ENCODE data around the gene CFAP100. TPM values are rescaled to one million over a fixed set of nuclear protein-coding genes. Genes with fewer than 3 reads are reported as not detected.

CFAP100 gene
- total and polyA plus RNA-seq, 2 donors: not detected

- DNase-seq (ENCODE audit: extremely low spot score): no peak
- 94% methylated on average over 18 of the region's 18 CpGs for WGBS
- no peak overlapping the region for H3K4me3 ChIP-seq (ENCODE audit: low read depth, low read length)
Measured at GRCh38 chr3:126436826-126437717, 42.4 kb downstream of the CFAP100 start.

GRCh38 chr3:126438186-126438585 is 43.5 kb downstream of the CFAP100 start:
- no peak for DNase-seq (ENCODE audit: extremely low spot score)
- Histone ChIP-seq H3K36me3 (ENCODE audit: insufficient read depth) (peaks cover 3% of the 10 kb centered on the region), H3K4me1 (ENCODE audit: insufficient read depth) (peaks cover 1% of the 10 kb centered on the region), H3K4me3 (ENCODE audit: low read depth, low read length) (no peak overlapping the region), H3K27ac (ENCODE audit: low read depth) (no peak overlapping the region)
- WGBS: 87% methylated on average over 8 of the region's 8 CpGs

More at GRCh38 chr3:126436826-126437717, 42.4 kb downstream of the CFAP100 start:
- no peak overlapping the region for H3K27ac ChIP-seq (ENCODE audit: low read depth)
- H3K36me3 ChIP-seq (ENCODE audit: insufficient read depth): peaks cover 3% of the 10 kb centered on the region
- H3K4me1 ChIP-seq (ENCODE audit: insufficient read depth): no peaks in the 10 kb centered on the region

GRCh38 chr3:126438746-126439145 is 44.0 kb downstream of the CFAP100 start:
- H3K4me1 ChIP-seq (ENCODE audit: insufficient read depth): peaks cover 1% of the 10 kb centered on the region
- WGBS: 94% methylated on average over 10 of the region's 10 CpGs
- no peak overlapping the region for H3K4me3 ChIP-seq (ENCODE audit: low read depth, low read length)
- no peak overlapping the region for H3K27ac ChIP-seq (ENCODE audit: low read depth)
- peaks cover 3% of the 10 kb centered on the region for H3K36me3 ChIP-seq (ENCODE audit: insufficient read depth)
- DNase-seq (ENCODE audit: extremely low spot score): no peak

GRCh38 chr3:126439346-126439967 is 44.7 kb downstream of the CFAP100 start:
- no peak for DNase-seq (ENCODE audit: extremely low spot score)
- H3K4me1 ChIP-seq (ENCODE audit: insufficient read depth): peaks cover 1% of the 10 kb centered on the region
- H3K27ac ChIP-seq (ENCODE audit: low read depth): no peak overlapping the region
- WGBS: 89% methylated on average over 15 of the region's 15 CpGs
- H3K4me3 ChIP-seq (ENCODE audit: low read depth, low read length): no peak overlapping the region
- H3K36me3 ChIP-seq (ENCODE audit: insufficient read depth): peaks cover 3% of the 10 kb centered on the region

- DNase-seq (ENCODE audit: extremely low spot score): no peak
- WGBS: 94% methylated on average over 12 of the region's 12 CpGs
- peaks cover 1% of the 10 kb centered on the region for H3K4me1 ChIP-seq (ENCODE audit: insufficient read depth)
- peaks cover 3% of the 10 kb centered on the region for H3K36me3 ChIP-seq (ENCODE audit: insufficient read depth)
- H3K4me3 ChIP-seq (ENCODE audit: low read depth, low read length): no peak overlapping the region
- no peak overlapping the region for H3K27ac ChIP-seq (ENCODE audit: low read depth)
Measured at GRCh38 chr3:126439968-126440708, 45.4 kb downstream of the CFAP100 start.

- peaks cover 1% of the 10 kb centered on the region for H3K4me1 ChIP-seq (ENCODE audit: insufficient read depth)
- no peak for DNase-seq (ENCODE audit: extremely low spot score)
- WGBS: 97% methylated on average over 9 of the region's 9 CpGs
- no peak overlapping the region for H3K4me3 ChIP-seq (ENCODE audit: low read depth, low read length)
- H3K36me3 ChIP-seq (ENCODE audit: insufficient read depth): peaks cover 3% of the 10 kb centered on the region
- no peak overlapping the region for H3K27ac ChIP-seq (ENCODE audit: low read depth)
Measured at GRCh38 chr3:126440709-126440995, 45.9 kb downstream of the CFAP100 start.

- no peak for DNase-seq (ENCODE audit: extremely low spot score)
- H3K4me3 ChIP-seq (ENCODE audit: low read depth, low read length): no peak overlapping the region
- 90% methylated on average over 20 of the region's 20 CpGs for WGBS
- H3K4me1 ChIP-seq (ENCODE audit: insufficient read depth): peaks cover 1% of the 10 kb centered on the region
- H3K27ac ChIP-seq (ENCODE audit: low read depth): no peak overlapping the region
- peaks cover 3% of the 10 kb centered on the region for H3K36me3 ChIP-seq (ENCODE audit: insufficient read depth)
Measured at GRCh38 chr3:126441256-126441880, 46.7 kb downstream of the CFAP100 start.

GRCh38 chr3:126442094-126442855 is 47.6 kb downstream of the CFAP100 start:
- no peak for DNase-seq (ENCODE audit: extremely low spot score)
- Histone ChIP-seq H3K27ac (ENCODE audit: low read depth) (no peak overlapping the region), H3K4me1 (ENCODE audit: insufficient read depth) (peaks cover 1% of the 10 kb centered on the region), H3K4me3 (ENCODE audit: low read depth, low read length) (no peak overlapping the region), H3K36me3 (ENCODE audit: insufficient read depth) (peaks cover 3% of the 10 kb centered on the region)
- 68% methylated on average over 13 of the region's 13 CpGs for WGBS

GRCh38 chr3:126442856-126443242 is 48.1 kb downstream of the CFAP100 start:
- Histone ChIP-seq H3K36me3 (ENCODE audit: insufficient read depth) (peaks cover 3% of the 10 kb centered on the region), H3K27ac (ENCODE audit: low read depth) (no peak overlapping the region), H3K4me1 (ENCODE audit: insufficient read depth) (peaks cover 1% of the 10 kb centered on the region), H3K4me3 (ENCODE audit: low read depth, low read length) (no peak overlapping the region)
- no peak for DNase-seq (ENCODE audit: extremely low spot score)
- 85% methylated on average over 3 of the region's 3 CpGs for WGBS

- DNase-seq (ENCODE audit: extremely low spot score): no peak
- WGBS: 50% methylated on average over 5 of the region's 5 CpGs
- H3K4me1 ChIP-seq (ENCODE audit: insufficient read depth): peaks cover 1% of the 10 kb centered on the region
- H3K27ac ChIP-seq (ENCODE audit: low read depth): no peak overlapping the region
- H3K4me3 ChIP-seq (ENCODE audit: low read depth, low read length): no peak overlapping the region
- H3K36me3 ChIP-seq (ENCODE audit: insufficient read depth): no peaks in the 10 kb centered on the region
Measured at GRCh38 chr3:126445506-126445905, 50.8 kb downstream of the CFAP100 start.

- Histone ChIP-seq H3K27ac (ENCODE audit: low read depth) (no peak overlapping the region), H3K4me3 (ENCODE audit: low read depth, low read length) (no peak overlapping the region), H3K4me1 (ENCODE audit: insufficient read depth) (peaks cover 1% of the 10 kb centered on the region), H3K36me3 (ENCODE audit: insufficient read depth) (no peaks in the 10 kb centered on the region)
- 94% methylated on average over 8 of the region's 8 CpGs for WGBS
- DNase-seq (ENCODE audit: extremely low spot score): no peak
Measured at GRCh38 chr3:126446301-126446700, 51.6 kb downstream of the CFAP100 start.

GRCh38 chr3:126446791-126447190 is 52.1 kb downstream of the CFAP100 start:
- WGBS: 83% methylated on average over 2 of the region's 2 CpGs
- DNase-seq (ENCODE audit: extremely low spot score): no peak
- no peak overlapping the region for H3K4me3 ChIP-seq (ENCODE audit: low read depth, low read length)

More at GRCh38 chr3:126446791-126447190, 52.1 kb downstream of the CFAP100 start:
- no peak overlapping the region for H3K27ac ChIP-seq (ENCODE audit: low read depth)
- H3K4me1 ChIP-seq (ENCODE audit: insufficient read depth): peaks cover 1% of the 10 kb centered on the region
- H3K36me3 ChIP-seq (ENCODE audit: insufficient read depth): no peaks in the 10 kb centered on the region
